ENCODE measurements around the gene CAMKK1. TPM values are rescaled to one million over a fixed set of nuclear protein-coding genes. Genes with fewer than 3 reads are reported as not detected.
A peak's percentile ranks its signal among the peaks of the same experiment; 100 is the strongest.

The CAMKK1 gene
- total RNA-seq, 1 experiment from 2014 or later: 1.7 TPM

DNA sequence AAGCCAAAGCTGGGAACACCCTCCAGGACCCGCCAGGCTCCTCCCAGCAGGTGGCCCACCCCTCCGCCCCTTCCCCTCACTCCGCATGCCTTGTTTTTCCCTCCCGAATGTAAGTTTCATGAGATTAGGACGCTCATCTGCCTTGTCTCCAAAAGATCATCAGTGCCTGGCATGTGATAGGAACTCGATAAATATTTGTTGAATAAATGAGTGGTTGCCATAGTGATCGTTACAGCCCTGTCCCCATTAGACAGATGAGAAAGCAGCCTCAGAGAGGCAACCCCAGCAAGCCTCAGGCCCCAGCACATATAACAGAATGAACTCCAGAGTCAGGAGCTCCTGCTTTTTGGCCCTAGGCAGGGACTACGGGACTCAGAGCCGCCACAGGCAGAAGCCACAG lies 5.0 kb downstream of the CAMKK1 start:
- CTCF ChIA-PET: no interaction called here
- H3K27me3 Mint-ChIP-seq (ENCODE audit: unreplicated experiment): peaks cover 13% of the 10 kb centered on the region
- peaks cover 35% of the 10 kb centered on the region for H3K36me3 Mint-ChIP-seq (ENCODE audit: insufficient read depth, unreplicated experiment)
- no peak overlapping the region for H3K27ac Mint-ChIP-seq (ENCODE audit: unreplicated experiment)
- H3K4me3 Mint-ChIP-seq (ENCODE audit: low read depth, unreplicated experiment): no peak overlapping the region
- no peaks in the 10 kb centered on the region for H3K9me3 Mint-ChIP-seq (ENCODE audit: low read depth, unreplicated experiment)
- no TSS peak for BruUV-seq (replicated peaks)
- H3K4me1 Mint-ChIP-seq (ENCODE audit: low read depth, unreplicated experiment): peaks cover 35% of the 10 kb centered on the region
- DNase-seq: no peak
- TF ChIP-seq, protein P1, sequence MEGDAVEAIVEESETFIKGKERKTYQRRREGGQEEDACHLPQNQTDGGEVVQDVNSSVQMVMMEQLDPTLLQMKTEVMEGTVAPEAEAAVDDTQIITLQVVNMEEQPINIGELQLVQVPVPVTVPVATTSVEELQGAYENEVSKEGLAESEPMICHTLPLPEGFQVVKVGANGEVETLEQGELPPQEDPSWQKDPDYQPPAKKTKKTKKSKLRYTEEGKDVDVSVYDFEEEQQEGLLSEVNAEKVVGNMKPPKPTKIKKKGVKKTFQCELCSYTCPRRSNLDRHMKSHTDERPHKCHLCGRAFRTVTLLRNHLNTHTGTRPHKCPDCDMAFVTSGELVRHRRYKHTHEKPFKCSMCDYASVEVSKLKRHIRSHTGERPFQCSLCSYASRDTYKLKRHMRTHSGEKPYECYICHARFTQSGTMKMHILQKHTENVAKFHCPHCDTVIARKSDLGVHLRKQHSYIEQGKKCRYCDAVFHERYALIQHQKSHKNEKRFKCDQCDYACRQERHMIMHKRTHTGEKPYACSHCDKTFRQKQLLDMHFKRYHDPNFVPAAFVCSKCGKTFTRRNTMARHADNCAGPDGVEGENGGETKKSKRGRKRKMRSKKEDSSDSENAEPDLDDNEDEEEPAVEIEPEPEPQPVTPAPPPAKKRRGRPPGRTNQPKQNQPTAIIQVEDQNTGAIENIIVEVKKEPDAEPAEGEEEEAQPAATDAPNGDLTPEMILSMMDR (IDR thresholded peaks at IDR 0.05; ENCODE audit: unreplicated experiment): no peak
- intact Hi-C loops (cut with micrococcal nuclease; ENCODE audit: unreplicated experiment): no loop called here

- H3K4me3 Mint-ChIP-seq (ENCODE audit: low read depth, unreplicated experiment): no peak overlapping the region
- H3K4me1 Mint-ChIP-seq (ENCODE audit: low read depth, unreplicated experiment): peaks cover 35% of the 10 kb centered on the region
- CTCF ChIA-PET: no interaction called here
- peak overlapping the region; percentile 82 for H3K27ac Mint-ChIP-seq (ENCODE audit: unreplicated experiment)
- H3K9me3 Mint-ChIP-seq (ENCODE audit: low read depth, unreplicated experiment): no peaks in the 10 kb centered on the region
- H3K36me3 Mint-ChIP-seq (ENCODE audit: insufficient read depth, unreplicated experiment): peaks cover 35% of the 10 kb centered on the region
- BruUV-seq (replicated peaks): no TSS peak
- H3K27me3 Mint-ChIP-seq (ENCODE audit: unreplicated experiment): peaks cover 13% of the 10 kb centered on the region
- DNase-seq: no peak
- intact Hi-C loops (cut with micrococcal nuclease; ENCODE audit: unreplicated experiment): no loop called here
- TF ChIP-seq, protein P1 (IDR thresholded peaks at IDR 0.05; ENCODE audit: unreplicated experiment): no peak
These were observed 5.5 kb downstream of the CAMKK1 start for GRCh38 chr17:3887394-3887793.

GRCh38 chr17:3886776-3887175 lies 6.1 kb downstream of the CAMKK1 start:
- H3K4me3 Mint-ChIP-seq (ENCODE audit: low read depth, unreplicated experiment): no peak overlapping the region
- no TSS peak for BruUV-seq (replicated peaks)
- no peaks in the 10 kb centered on the region for H3K9me3 Mint-ChIP-seq (ENCODE audit: low read depth, unreplicated experiment)
- intact Hi-C loops (cut with micrococcal nuclease; ENCODE audit: unreplicated experiment): no loop called here
- no peak overlapping the region for H3K27ac Mint-ChIP-seq (ENCODE audit: unreplicated experiment)
- H3K4me1 Mint-ChIP-seq (ENCODE audit: low read depth, unreplicated experiment): peaks cover 33% of the 10 kb centered on the region
- TF ChIP-seq, protein P1 (IDR thresholded peaks at IDR 0.05; ENCODE audit: unreplicated experiment): no peak
- peaks cover 12% of the 10 kb centered on the region for H3K27me3 Mint-ChIP-seq (ENCODE audit: unreplicated experiment)
- CTCF ChIA-PET: no interaction called here
- DNase-seq: no peak
- H3K36me3 Mint-ChIP-seq (ENCODE audit: insufficient read depth, unreplicated experiment): peaks cover 29% of the 10 kb centered on the region

- no TSS peak for BruUV-seq (replicated peaks)
- Mint-ChIP-seq H3K9me3 (ENCODE audit: low read depth, unreplicated experiment) (no peaks in the 10 kb centered on the region), H3K36me3 (ENCODE audit: insufficient read depth, unreplicated experiment) (peaks cover 23% of the 10 kb centered on the region), H3K4me1 (ENCODE audit: low read depth, unreplicated experiment) (peaks cover 25% of the 10 kb centered on the region), H3K27me3 (ENCODE audit: unreplicated experiment) (peaks cover 4% of the 10 kb centered on the region), H3K4me3 (ENCODE audit: low read depth, unreplicated experiment) (no peak overlapping the region), H3K27ac (ENCODE audit: unreplicated experiment) (no peak overlapping the region)
- intact Hi-C loops (cut with micrococcal nuclease; ENCODE audit: unreplicated experiment): no loop called here
- CTCF ChIA-PET: no interaction called here
- TF ChIP-seq, protein P1 (IDR thresholded peaks at IDR 0.05; ENCODE audit: unreplicated experiment): no peak
- no peak for DNase-seq
These were observed 6.9 kb downstream of the CAMKK1 start for GRCh38 chr17:3885970-3886369.
